Small intestine (tissue), 7 donors: ENCODE measurements around the gene LYRM4. TPM values are rescaled to one million over a fixed set of nuclear protein-coding genes. Genes with fewer than 3 reads are reported as not detected.

Source experiments
- DNase-seq, 2 donors: peaks; one replicate each; pipeline versions ENCODE4 v3.0.0 to v3.0.0-alpha.2; 2013
- FAIRE-seq: peaks from 2 replicates; lab custom pipeline; 2012; peaks lifted over from hg19 to GRCh38; lab: Jason Lieb, UNC
- H3K27ac ChIP-seq, 3 donors: one replicate each; pipeline ENCODE4 v1.5.1; 2013; ENCODE audit warnings: low read length in 2 of 3, mild to moderate bottlenecking in 2 of 3, control low read depth in 1 of 3, inconsistent platforms in 1 of 3, low read depth in 1 of 3, moderate library complexity in 1 of 3
- H3K27me3 ChIP-seq, 3 donors: one replicate each; pipeline ENCODE4 v1.6.1; 2013; ENCODE audit warnings: low read length in 3 of 3, inconsistent platforms in 1 of 3; ENCODE audit not compliant: control insufficient read depth in 3 of 3, insufficient read depth in 3 of 3
- H3K36me3 ChIP-seq, 3 donors: one replicate each; pipeline ENCODE4 v1.6.1; 2013; ENCODE audit warnings: low read length in 3 of 3, inconsistent platforms in 1 of 3, low read depth in 1 of 3, mild to moderate bottlenecking in 1 of 3, moderate library complexity in 1 of 3; ENCODE audit not compliant: control insufficient read depth in 3 of 3, insufficient read depth in 2 of 3
- H3K4me1 ChIP-seq, 3 donors: one replicate each; pipeline ENCODE4 v1.6.1; 2013; ENCODE audit warnings: low read length in 2 of 3, inconsistent platforms in 1 of 3, low read depth in 1 of 3, mild to moderate bottlenecking in 1 of 3, moderate library complexity in 1 of 3; ENCODE audit not compliant: control insufficient read depth in 3 of 3, insufficient read depth in 2 of 3
- H3K4me3 ChIP-seq, 3 donors: one replicate each; pipeline ENCODE4 v1.5.1; 2013; ENCODE audit warnings: low read length in 3 of 3, control low read depth in 1 of 3, inconsistent platforms in 1 of 3, low read depth in 1 of 3, mild to moderate bottlenecking in 1 of 3, moderate library complexity in 1 of 3
- H3K9me3 ChIP-seq, 2 donors: one replicate each; pipeline ENCODE4 v1.6.1; 2013; ENCODE audit warnings: low read depth in 1 of 2, low read length in 1 of 2; ENCODE audit not compliant: control insufficient read depth in 2 of 2, insufficient read depth in 1 of 2
- WGBS, 3 donors: extraction: QIAGEN DNeasy Blood & Tissue Kit; methylation state at CpG; one replicate each; pipeline ENCODE4 v1.1.7; 2013; 5-methylcytosine and 5-hydroxymethylcytosine counted together
- polyA plus RNA-seq, 4 donors: library from polyadenylated mRNA; stranded (reverse) in 3 of 4; unstranded in 1 of 4; fragments of 200-250 nt in 3 of 4; fragments of 120-200 nt in 1 of 4; gene quantifications; one replicate each; pipeline versions ENCODE4 v1.2.1 to v1.2.3, GENCODE V29; 2013
- donor health status: healthy with polysubstance abuse.
- donor health status: control.
- donor health status: control.
- donor health status: Bipolar disorder and iron deficiency.
- donor health status: healthy.

LYRM4 gene
- polyA plus RNA-seq, 4 donors, result 6.5 to 20.5 (median 14.3) TPM

DNA sequence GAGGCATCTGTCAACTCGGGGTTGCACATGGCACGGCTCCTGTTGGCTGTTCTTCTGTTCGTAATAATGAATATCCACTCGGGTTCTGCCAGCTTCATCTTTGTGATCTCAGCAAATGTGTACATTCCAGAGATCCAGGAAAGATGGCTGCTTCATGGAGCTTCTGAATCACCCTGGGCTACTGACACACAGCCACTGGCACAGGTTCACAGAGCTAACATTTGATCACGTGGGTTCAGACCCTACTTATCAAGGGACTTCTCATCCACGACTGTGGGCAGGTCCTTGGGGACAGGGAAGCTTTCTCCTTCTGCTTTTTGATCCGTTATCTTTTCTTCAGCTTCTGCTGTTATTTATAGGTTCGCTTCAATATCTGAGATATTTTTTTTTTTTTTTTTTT lies 157.5 kb downstream of the LYRM4 start:
- no peak for FAIRE-seq
- 85 to 89% (median 88%) methylated on average over 8 of the region's 8 CpGs for WGBS, 3 donors
- Histone ChIP-seq H3K27me3 (no peaks in the 10 kb centered on the region), H3K4me1 (peaks cover 0 to 9% (median 0%) of the 10 kb centered on the region in 3 donors), H3K27ac (no peak overlapping the region), H3K4me3 (no peak overlapping the region), H3K9me3 (no peaks in the 10 kb centered on the region), H3K36me3 (peaks cover 0 to 3% (median 0%) of the 10 kb centered on the region in 3 donors)
- DNase-seq, result no peak

GRCh38 chr6:5102267-5102970 lies 158.3 kb downstream of the LYRM4 start:
- Histone ChIP-seq H3K27me3 (no peaks in the 10 kb centered on the region), H3K9me3 (no peaks in the 10 kb centered on the region), H3K4me1 (peaks cover 0 to 4% (median 0%) of the 10 kb centered on the region in 3 donors), H3K27ac (no peak overlapping the region), H3K4me3 (no peak overlapping the region), H3K36me3 (peaks cover 0 to 3% (median 0%) of the 10 kb centered on the region in 3 donors)
- FAIRE-seq (no peak), DNase-seq (no peak)
- WGBS, 3 donors, result 86 to 92% (median 86%) methylated on average over 8 of the region's 8 CpGs

- no peak for DNase-seq
- H3K27me3 ChIP-seq, result no peaks in the 10 kb centered on the region
- FAIRE-seq, result no peak
These were observed 159.9 kb downstream of the LYRM4 start for GRCh38 chr6:5100806-5101205.

DNA sequence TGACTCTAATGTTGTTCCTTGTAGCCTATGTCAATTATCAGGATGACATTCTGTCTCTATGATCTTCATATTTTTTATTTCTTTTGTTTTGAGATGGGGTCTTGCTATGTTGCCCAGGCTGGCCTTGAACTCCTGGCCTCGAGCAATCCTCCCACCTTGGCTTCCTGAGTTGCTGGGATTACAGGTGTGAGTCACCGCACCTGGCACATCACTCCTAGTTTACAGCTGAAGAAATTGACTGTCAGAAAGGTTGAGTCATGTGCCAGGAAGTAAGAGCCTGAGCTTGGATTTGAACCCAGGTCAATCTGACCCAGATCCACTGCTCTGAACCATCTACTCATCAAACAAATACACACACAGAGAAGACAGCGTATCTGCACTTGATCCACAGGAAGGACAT lies 161.2 kb downstream of the LYRM4 start:
- Histone ChIP-seq H3K36me3 (no peaks in the 10 kb centered on the region), H3K27me3 (no peaks in the 10 kb centered on the region), H3K9me3 (no peaks in the 10 kb centered on the region), H3K4me1 (no peaks in the 10 kb centered on the region), H3K27ac (no peak overlapping the region), H3K4me3 (no peak overlapping the region)
- FAIRE-seq (no peak), DNase-seq (no peak)
- WGBS, 3 donors, result 77 to 87% (median 87%) methylated on average over 3 of the region's 3 CpGs

More at GRCh38 chr6:5100806-5101205, 159.9 kb downstream of the LYRM4 start:
- H3K4me3 ChIP-seq, result no peak overlapping the region
- no peaks in the 10 kb centered on the region for H3K4me1 ChIP-seq
- no peak overlapping the region for H3K27ac ChIP-seq
- WGBS, 3 donors, result 92 to 96% (median 95%) methylated on average over 7 of the region's 7 CpGs
- H3K9me3 ChIP-seq, result no peaks in the 10 kb centered on the region
- peaks cover 0 to under 1% (median 0%) of the 10 kb centered on the region in 3 donors for H3K36me3 ChIP-seq

DNA sequence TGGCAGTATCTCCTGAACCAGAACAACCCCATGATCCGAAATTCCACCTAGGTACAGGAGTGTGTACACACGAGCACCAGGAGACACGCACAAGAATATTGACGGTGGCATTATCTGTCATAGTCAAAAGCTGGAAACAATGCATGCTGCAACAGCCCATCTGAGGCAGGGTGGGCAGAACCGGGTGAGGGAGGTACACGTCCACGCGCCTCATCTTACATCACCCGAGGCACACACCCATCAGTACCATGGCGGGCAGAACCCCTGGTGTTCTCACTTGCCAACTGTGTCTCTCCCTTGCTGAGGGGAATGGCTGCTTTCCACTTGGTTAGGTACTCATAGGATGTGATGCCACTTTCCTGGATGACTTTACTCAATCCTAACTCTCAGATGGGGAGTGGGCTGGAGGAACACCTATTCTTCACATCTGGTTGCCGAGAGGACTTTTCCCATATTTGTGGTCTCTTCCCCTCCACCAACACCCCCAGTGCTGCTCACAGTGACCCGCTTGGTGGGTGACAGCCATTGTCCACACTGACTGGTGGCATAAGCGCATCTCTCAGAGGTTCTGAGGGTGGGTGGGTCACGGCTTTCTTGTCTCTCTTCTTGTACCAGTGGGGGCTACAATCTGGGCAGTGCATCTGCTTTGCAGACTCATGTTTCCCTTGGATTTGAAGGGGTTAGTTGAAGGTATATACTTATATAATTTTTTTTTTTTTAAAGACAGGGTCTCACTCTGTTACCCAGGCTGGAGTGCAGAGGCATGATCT lies 162.1 kb downstream of the LYRM4 start:
- FAIRE-seq (no peak), DNase-seq (no peak)
- Histone ChIP-seq H3K4me1 (no peaks in the 10 kb centered on the region), H3K4me3 (no peak overlapping the region), H3K27me3 (no peaks in the 10 kb centered on the region), H3K27ac (no peak overlapping the region), H3K9me3 (no peaks in the 10 kb centered on the region), H3K36me3 (no peaks in the 10 kb centered on the region)
- WGBS, 3 donors, result 87 to 92% (median 90%) methylated on average over 14 of the region's 14 CpGs

DNA sequence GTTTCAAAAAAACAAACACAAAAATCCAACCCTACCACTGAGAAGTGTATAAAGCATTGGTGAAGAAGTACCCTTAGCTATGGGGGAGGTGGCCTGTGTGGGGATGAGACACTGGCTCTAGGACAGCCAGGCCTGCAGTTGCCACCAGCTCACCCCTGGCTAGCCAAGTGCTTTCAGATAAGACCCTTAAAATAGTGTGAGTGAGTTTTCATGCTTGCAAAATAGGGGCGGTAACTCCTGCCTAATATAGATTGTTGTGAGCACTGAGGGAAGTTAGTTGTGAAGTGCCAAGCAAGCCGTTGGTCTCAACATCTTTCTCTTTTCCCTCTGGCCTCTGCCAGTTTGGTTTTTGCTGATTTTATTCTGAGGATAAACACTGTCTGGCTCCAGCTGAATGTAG lies 164.3 kb downstream of the LYRM4 start:
- FAIRE-seq, result no peak
- DNase-seq, result no peak
- Histone ChIP-seq H3K4me3 (no peak overlapping the region), H3K4me1 (no peaks in the 10 kb centered on the region), H3K27me3 (no peaks in the 10 kb centered on the region), H3K9me3 (no peaks in the 10 kb centered on the region), H3K27ac (no peak overlapping the region), H3K36me3 (no peaks in the 10 kb centered on the region)
- WGBS, 3 donors, result 63 to 83% (median 70%) methylated on average over 2 of the region's 2 CpGs

DNA sequence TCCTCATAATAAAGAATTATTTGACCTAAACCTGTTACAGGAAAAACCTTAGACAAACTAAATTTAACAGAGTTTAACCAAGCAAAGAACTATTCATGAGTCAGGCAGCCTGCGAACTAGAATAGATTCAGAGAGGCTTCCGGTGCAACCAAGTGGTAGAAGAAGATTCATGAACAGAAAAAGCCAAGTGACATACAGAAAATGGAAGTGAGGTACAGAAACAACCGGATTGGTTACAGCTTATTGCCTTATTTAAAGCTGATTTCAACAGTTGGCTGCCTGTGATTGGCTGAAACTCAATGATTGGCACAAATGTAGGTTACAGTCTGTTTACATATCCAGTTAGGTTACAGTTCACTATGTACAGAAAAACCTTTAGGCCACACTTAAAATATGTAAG lies 165.5 kb downstream of the LYRM4 start:
- FAIRE-seq, result no peak
- 68 to 70% (median 69%) methylated on average over 3 of the region's 3 CpGs for WGBS, 3 donors

DNA sequence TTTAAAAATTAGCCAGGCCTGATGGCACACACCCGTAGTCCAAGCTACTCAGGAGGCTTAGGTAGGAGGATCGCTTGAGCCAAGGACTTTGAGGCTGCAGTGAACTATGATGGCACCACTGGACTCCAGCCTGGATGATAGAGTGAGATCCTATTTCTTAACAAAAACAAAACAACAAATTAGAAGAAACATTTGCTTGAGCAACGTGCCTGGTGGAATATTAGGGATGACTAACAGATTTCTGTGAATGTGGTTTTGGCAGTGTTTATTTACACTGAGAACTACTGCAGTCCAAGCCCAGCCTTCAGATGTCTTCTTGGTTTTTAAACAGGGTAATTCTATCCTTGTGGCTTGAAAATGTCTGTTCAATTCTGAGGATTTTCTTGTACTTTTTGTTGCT lies 166.4 kb downstream of the LYRM4 start:
- no peak for DNase-seq
- Histone ChIP-seq H3K9me3 (no peaks in the 10 kb centered on the region), H3K36me3 (no peaks in the 10 kb centered on the region), H3K4me1 (peaks cover 0 to 4% (median 0%) of the 10 kb centered on the region in 3 donors), H3K4me3 (no peak overlapping the region), H3K27ac (no peak overlapping the region), H3K27me3 (no peaks in the 10 kb centered on the region)
- 62 to 72% (median 69%) methylated on average over 3 of the region's 3 CpGs for WGBS, 3 donors
- FAIRE-seq, result no peak

More for the DNA sequence above, 165.5 kb downstream of the LYRM4 start:
- Histone ChIP-seq H3K4me1 (peaks cover 0 to 1% (median 0%) of the 10 kb centered on the region in 3 donors), H3K36me3 (no peaks in the 10 kb centered on the region), H3K27ac (no peak overlapping the region), H3K9me3 (no peaks in the 10 kb centered on the region), H3K4me3 (no peak overlapping the region), H3K27me3 (no peaks in the 10 kb centered on the region)
- no peak for DNase-seq
